Right renal pelvis (tissue), 4 donors: Measurements from ENCODE around the gene GBA3. TPM values are rescaled to one million over a fixed set of nuclear protein-coding genes. Genes with fewer than 3 reads are reported as not detected.

Experiments used
- DNase-seq, 4 donors: peaks; one replicate each; pipeline ENCODE4 v3.0.0-alpha.2; 2013; ENCODE audit warnings: low read depth in 4 of 4, low spot score in 3 of 4, missing footprints in 1 of 4
- polyA plus RNA-seq, 4 donors: library from polyadenylated mRNA; unstranded; fragments of 120-200 nt; gene quantifications; one replicate each; pipeline ENCODE4 v1.2.1, GENCODE V29; 2013; ENCODE audit not compliant: insufficient read length in 4 of 4

Gene GBA3
- polyA plus RNA-seq, 4 donors, result 13.4 to 19.8 (median 16.3) TPM

DNA sequence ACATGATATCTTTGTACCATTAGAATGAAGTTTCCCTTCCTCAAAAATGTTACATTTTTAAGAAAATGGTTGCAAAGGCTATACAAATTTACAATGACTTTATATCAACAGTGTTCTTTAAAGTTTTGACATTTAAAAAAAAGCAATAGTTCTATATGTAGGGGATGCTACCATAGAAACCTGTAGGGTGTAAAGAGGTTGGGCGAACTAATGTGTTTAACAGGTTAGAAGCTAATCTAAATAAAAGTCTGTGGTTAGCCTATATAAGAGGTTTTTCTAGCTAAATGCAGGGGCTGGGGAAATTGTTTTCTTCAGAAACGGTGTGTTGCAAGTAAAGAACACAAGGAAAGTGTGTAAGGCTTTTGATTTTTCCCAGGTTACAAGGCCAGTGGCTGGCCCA lies 73.3 kb downstream of the GBA3 start:
- no peak for DNase-seq

DNA sequence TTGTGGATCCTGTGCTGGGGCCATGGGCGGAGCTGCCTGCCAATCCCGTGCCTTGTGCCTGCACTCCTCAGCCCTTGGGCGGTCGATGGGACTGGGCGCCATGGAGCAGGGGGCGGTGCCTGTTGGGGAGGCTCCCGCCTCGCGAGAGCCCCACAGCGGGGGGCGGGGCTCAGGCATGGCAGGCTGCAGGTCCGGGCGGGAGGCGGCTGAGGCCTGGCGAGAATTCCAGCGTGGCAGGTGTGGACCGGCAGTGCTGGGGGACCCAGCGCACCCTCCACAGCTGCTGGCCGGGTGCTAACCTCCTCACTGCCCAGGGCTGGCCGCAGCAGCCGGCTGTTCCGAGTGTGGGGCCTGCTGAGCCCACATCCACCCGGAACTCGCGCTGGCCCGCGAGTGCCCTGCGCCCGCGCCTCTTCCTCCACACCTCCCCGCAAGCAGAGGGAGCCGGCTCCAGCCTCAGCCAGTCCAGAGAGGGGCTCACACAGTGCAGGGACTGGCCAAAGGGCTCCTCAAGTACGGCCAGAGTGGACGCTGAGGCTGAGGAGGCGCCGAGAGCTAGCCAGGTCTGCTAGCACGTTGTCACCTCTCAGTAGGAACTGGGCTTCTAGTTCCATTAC lies 85.9 kb downstream of the GBA3 start:
- DNase-seq, result no peak

- DNase-seq, result no peak
Measured at GRCh38 chr4:22780317-22780716, 87.6 kb downstream of the GBA3 start.

GRCh38 chr4:22780797-22781196 lies 88.1 kb downstream of the GBA3 start:
- no peak for DNase-seq

GRCh38 chr4:22787753-22788375 lies 95.1 kb downstream of the GBA3 start:
- no peak for DNase-seq

DNA sequence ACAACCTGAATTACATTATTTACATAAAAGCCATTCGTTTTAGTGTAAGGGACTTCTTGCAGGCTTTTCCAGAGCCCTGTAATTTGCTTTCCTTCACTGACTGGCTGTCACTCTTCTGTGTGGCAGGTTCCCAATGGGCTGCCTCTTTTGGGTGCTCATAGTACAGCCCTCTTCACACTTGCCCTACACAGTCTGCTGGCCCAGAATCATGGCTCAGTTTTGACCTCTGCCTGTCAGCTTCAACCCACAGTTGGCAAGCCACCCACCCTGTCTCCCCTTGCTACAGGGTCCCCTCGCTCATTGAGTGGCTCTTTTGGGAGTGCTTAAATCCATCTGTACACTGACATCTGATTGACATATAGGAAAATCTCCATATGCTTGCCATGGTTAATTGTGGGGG lies 97.9 kb downstream of the GBA3 start:
- DNase-seq, result no peak

DNA sequence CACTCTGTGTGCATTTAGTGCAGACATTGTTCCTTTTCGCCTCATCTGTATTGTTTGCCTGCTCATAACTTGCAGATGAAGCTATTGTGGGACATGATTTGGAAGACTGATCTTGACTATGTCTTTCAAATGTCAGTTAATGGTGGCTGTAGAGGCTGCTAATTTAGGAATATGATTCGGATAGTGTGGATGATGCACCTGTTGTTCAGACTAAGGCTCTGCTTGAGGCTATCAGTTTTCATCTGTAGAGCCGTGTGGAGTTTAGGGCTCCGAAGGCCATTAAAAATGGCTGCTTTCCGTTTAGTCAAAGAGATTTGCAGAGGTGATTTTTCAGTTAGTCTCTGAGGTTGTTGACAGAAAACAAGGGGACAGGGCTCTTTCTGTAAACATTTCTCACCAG lies 102.0 kb downstream of the GBA3 start:
- DNase-seq, result no peak

DNA sequence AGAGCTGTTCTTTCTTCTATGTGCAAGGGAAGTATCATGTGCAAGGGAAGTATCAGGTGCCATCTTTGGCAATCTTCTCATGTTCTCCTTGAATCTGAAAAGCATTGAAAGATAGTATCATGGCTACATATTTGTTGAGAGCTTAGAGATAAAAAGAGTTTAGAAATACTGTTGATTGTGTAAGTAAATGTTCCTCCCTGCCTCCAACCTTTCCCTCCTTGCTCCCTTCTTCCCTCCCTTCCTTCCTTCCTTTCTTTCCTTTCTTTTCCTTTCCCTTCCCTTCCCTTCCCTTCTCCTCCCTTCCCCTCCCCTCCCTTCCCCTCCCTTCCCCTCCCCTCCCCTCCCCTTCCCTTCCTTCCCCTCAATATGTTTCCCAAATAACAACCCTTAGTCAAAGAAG lies 108.7 kb downstream of the GBA3 start:
- no peak for DNase-seq

- no peak for DNase-seq
Measured at GRCh38 chr4:22802876-22803275, 110.1 kb downstream of the GBA3 start.

DNA sequence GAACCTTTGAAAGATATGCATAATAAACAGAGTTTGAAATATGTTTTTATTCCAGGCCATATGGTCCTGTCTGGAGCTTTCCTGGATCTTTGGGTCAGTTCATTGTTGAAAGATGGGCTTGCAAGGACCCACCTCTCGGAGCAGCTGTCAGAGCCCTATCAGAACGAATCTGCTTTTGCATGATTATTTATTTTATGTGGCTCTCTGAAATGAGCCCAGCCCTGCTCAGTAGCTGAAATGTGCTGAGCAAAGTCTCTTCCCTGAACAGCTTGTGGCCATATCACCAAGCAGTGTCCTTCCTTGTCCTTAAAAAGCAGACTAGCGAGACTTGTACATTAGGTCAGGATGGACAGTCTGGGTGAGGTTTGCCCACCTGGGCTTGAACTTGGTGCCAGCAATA lies 110.8 kb downstream of the GBA3 start:
- no peak for DNase-seq

- no peak for DNase-seq
Measured at GRCh38 chr4:22814906-22815305, 122.2 kb downstream of the GBA3 start.

DNA sequence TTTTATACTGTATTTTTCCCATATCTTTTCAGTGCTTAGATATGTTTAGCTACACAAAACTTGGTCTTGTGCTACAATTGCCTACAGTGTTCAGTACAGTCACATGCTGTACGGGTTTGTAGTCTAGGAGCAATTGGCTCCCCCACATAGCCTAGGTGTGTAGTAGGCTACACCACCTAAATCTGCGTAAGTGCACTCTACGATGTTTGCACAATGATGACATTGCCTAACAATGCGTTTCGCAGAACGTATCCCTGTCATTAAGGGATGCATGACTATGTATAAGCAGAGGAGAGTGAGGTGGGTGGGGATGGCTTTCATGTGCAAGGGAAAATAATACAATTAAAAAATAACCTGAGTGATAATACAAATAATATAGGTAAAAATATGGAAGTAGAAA lies 131.4 kb downstream of the GBA3 start:
- no peak for DNase-seq

GRCh38 chr4:22842360-22843018 lies 149.8 kb downstream of the GBA3 start:
- no peak for DNase-seq

DNA sequence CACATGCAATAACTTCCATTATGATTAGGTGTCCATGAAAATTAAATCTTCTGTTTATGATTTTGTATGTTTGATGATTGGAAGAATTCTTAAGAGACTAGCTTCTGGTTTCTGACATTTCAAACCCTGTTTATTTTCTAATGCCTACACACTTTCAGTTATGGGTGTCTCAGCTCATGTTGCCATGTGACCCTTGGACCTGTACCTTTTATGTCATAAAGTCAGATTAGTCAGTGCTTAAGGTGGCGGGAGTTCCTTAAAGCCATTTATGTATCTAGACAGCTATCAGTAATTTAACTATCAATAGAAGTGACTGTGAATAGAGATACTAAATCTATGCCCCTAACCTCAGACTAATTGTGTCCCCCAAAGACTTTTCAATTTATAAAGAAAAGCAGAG lies 155.6 kb downstream of the GBA3 start:
- no peak for DNase-seq

- DNase-seq, result no peak
Measured at GRCh38 chr4:22850055-22850454, 157.3 kb downstream of the GBA3 start.

GRCh38 chr4:22850630-22851029 lies 157.9 kb downstream of the GBA3 start:
- no peak for DNase-seq

DNA sequence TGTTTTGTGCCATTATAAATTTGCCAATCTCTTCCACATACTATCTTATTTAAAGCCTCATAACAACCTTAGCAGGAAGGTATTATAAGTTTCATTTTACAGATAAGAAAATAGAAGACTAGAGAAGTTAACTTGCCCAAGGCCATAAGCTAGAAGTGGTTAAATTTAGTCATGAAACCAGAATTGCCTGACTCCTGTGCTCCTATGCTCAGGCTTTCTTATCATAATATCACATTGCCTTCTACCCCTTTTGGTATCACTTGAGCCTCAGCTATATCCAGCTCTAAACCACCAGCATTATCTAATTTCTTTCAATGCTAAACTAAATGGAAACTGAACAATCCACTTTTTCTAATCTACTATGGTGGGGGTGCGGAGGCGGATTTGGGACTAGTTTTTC lies 164.7 kb downstream of the GBA3 start:
- DNase-seq, result no peak

DNA sequence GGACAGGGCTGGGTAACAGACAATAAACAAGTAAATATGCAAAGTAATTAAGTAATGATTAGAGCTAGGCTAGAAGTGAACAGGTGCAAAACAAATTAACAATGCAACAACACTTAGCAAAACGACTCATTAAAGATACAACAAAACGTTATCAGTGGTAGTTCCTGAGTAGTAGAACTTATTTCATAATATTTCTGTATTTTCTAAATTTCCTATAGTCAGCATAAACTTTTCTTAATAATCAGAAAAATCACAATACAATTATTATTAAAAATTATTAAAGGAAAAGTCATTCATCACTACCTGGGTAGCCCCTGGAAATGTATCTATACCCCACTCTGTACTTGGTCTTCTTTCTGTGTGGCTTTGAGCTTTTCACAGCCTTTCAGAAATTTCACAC lies 166.6 kb downstream of the GBA3 start:
- no peak for DNase-seq
